ENCODE results near the gene ATG101.

DNA sequence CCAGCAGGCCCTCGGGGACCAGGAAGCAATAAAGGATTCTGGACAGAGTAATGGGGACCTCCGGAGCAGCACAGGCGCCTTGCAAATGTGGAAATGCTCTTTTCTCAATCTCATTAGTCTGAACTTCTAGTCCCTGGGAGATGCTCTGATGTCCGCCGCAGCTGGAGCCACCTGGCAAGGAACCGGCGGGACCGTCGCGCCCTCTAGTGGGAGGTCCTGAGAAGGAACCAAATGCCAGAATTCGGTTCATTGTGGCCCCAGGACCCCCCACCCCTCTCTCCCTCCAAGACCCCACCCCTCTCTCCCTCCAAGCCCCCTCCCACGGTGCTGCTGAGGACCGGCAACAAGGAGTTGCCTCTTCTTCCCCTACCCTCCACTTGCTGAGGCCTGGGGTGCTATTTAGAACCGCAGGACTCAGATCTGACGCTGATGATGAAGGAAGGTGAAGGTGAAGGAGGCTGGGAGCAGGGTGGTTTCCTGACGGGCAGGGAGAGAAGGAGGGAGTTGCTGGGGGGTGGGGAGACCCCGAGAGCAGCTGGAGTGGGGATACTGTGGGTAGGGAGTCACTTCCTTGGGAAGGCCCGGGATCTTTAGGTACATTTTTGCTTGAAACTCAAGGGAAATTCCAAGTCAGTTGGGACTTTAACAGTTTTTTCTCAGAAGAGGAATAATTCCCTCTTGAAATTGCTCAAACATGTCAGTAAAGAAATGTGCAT, 52.2 kb downstream of the ATG101 start:
- no peak for TF ChIP-seq POLR2AphosphoS5 (IDR thresholded peaks at IDR 0.05; ENCODE audit: low read depth, low read length)
- TF ChIP-seq, protein P1, sequence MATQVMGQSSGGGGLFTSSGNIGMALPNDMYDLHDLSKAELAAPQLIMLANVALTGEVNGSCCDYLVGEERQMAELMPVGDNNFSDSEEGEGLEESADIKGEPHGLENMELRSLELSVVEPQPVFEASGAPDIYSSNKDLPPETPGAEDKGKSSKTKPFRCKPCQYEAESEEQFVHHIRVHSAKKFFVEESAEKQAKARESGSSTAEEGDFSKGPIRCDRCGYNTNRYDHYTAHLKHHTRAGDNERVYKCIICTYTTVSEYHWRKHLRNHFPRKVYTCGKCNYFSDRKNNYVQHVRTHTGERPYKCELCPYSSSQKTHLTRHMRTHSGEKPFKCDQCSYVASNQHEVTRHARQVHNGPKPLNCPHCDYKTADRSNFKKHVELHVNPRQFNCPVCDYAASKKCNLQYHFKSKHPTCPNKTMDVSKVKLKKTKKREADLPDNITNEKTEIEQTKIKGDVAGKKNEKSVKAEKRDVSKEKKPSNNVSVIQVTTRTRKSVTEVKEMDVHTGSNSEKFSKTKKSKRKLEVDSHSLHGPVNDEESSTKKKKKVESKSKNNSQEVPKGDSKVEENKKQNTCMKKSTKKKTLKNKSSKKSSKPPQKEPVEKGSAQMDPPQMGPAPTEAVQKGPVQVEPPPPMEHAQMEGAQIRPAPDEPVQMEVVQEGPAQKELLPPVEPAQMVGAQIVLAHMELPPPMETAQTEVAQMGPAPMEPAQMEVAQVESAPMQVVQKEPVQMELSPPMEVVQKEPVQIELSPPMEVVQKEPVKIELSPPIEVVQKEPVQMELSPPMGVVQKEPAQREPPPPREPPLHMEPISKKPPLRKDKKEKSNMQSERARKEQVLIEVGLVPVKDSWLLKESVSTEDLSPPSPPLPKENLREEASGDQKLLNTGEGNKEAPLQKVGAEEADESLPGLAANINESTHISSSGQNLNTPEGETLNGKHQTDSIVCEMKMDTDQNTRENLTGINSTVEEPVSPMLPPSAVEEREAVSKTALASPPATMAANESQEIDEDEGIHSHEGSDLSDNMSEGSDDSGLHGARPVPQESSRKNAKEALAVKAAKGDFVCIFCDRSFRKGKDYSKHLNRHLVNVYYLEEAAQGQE (IDR thresholded peaks at IDR 0.05; ENCODE audit: insufficient read depth in 1 of 2, low read depth in 2 of 2, low read length in 2 of 2): no peak
- TF ChIP-seq TAF1 (IDR thresholded peaks at IDR 0.05; ENCODE audit: borderline replicate concordance, insufficient read depth, low read length): no peak
